Measurements from ENCODE around the gene VAV2. TPM values are rescaled to one million over a fixed set of nuclear protein-coding genes. Genes with fewer than 3 reads are reported as not detected.

Gene VAV2
- total and polyA plus RNA-seq, 2 of the 4 experiments (the other 2 are of a cell fraction): 10.8 to 13.4 TPM

DNA sequence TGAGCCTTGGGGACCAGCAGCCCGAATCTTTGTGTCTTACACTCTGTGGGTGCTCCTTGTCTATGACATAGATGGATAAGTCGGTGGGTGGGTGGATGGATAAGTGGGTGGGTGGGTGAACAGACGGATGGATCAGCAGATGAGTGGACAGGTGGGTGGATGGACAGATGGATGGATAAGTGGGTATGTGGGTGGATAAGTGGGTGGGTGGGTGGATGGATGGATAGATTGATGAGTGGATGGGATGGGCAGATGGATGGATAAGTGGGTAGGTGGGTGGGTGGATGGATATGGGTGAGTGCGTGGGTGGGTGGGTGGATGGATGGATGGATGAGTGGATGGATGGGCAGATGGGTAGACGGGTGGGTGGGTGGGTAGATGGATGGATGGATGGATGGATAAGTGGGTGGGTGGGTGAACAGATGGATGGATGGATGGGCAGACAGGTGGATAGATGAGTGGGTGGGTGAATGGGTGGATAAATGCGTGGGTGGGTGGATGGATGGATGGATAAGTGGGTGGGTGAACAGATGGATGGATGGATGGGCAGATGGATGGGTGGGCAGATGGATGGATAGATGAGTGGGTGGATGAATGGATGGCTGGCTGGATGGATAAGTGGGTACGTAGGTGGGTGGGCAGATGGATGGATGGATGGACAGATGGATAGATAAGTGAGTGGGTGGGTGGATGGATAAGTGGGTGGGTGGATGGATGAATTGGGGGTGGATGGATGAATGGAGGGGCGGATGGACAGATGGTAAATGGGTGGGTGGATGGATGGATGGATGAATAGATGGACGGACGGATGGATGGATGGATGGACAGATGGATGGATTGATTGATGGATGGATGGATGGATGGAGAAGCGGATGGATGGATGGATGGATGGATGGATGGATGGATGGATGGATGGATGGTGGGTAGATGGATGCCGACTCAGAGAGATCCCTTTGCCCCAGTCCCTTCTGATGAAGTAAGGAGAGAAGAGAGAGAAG, 121.2 kb downstream of the VAV2 start:
- Histone ChIP-seq H4K8ac (ENCODE audit: low read depth in 2 of 2, low read length in 2 of 2) (no peak overlapping the region), H2BK20ac (ENCODE audit: low read depth, low read length) (no peak overlapping the region), H3K4ac (ENCODE audit: low read depth, low read length) (no peak overlapping the region), H4K91ac (ENCODE audit: insufficient read depth, low read depth, low read length) (no peak overlapping the region), H2BK15ac (ENCODE audit: low read depth, low read length) (no peak overlapping the region), H3K9me3 (ENCODE audit: control insufficient read depth, insufficient read depth, low read length) (no peaks in the 10 kb centered on the region), H3K4me1 (ENCODE audit: control insufficient read depth, insufficient read depth, low read length) (peaks cover 17% of the 10 kb centered on the region), H3K14ac (replicated peaks; ENCODE audit: low read depth, low read length) (no peak overlapping the region), H2BK120ac (ENCODE audit: low read depth, low read length) (no peak overlapping the region), H3K4me2 (ENCODE audit: low read depth, low read length) (no peak overlapping the region), H3K27ac (ENCODE audit: insufficient read depth, low read length) (no peak overlapping the region), H3K36me3 (ENCODE audit: control insufficient read depth, insufficient read depth, low read length) (no peaks in the 10 kb centered on the region), H3K27me3 (ENCODE audit: control insufficient read depth, insufficient read depth, low read length) (no peaks in the 10 kb centered on the region), H2AK9ac (replicated peaks; ENCODE audit: low read depth, low read length, poor library complexity) (no peak overlapping the region), H3K23ac (ENCODE audit: low read depth, low read length) (no peak overlapping the region), H3K9ac (ENCODE audit: low read depth, low read length) (no peak overlapping the region), H3K56ac (ENCODE audit: extremely low read depth, insufficient read depth, low read length) (no peak overlapping the region), H4K5ac (ENCODE audit: low read depth, low read length) (no peak overlapping the region), H2AK5ac (ENCODE audit: low read depth, low read length) (no peak overlapping the region), H3K79me1 (ENCODE audit: low read depth in 1 of 2, low read length in 2 of 2) (peaks cover 39 to 86% of the 10 kb centered on the region in 2 experiments), H2AFZ (replicated peaks; ENCODE audit: low read length, poor library complexity) (no peak overlapping the region), H4K20me1 (ENCODE audit: insufficient read depth, low read length) (peaks cover 54% of the 10 kb centered on the region), H3K9me1 (ENCODE audit: insufficient read depth, low read length) (peaks cover 23% of the 10 kb centered on the region), H2BK5ac (ENCODE audit: low read depth, low read length, poor library complexity, severe bottlenecking) (peak overlapping the region; percentile 18), H3K18ac (ENCODE audit: low read depth, low read length) (no peak overlapping the region), H3K4me3 (ENCODE audit: insufficient read depth, low read depth, low read length) (no peak overlapping the region)
- in situ Hi-C loops (cut with MboI; ENCODE audit: low sequenced_read_pairs) (no loop called here), intact Hi-C loops (cut with micrococcal nuclease) (no loop called here), dilution Hi-C loops (cut with HindIII; ENCODE audit: low sequenced_read_pairs, unreplicated experiment) (no loop called here)
- 95 to 100% methylated on average over 1 to 6 of the region's 12 CpGs for WGBS, 2 experiments (ENCODE audit: extremely low coverage in 2 of 2, insufficient read length in 1 of 2)
- ATAC-seq (ENCODE audit: low read depth) (no peak), DNase-seq (no peak)
- ChIA-PET CTCF (no interaction called here), POLR2A (ENCODE audit: unreplicated experiment) (no interaction called here)
- BruUV-seq (replicated peaks): no TSS peak
- TF ChIP-seq NFE2L2 (IDR thresholded peaks at IDR 0.05; ENCODE audit: low read depth, low read length) (no peak), CHD1 (IDR thresholded peaks at IDR 0.05; ENCODE audit: low read depth, low read length) (no peak), POLR2A (IDR thresholded peaks at IDR 0.05; ENCODE audit: low read depth, low read length) (no peak), MAFK (IDR thresholded peaks at IDR 0.05; ENCODE audit: low read depth, low read length) (no peak), FOS (IDR thresholded peaks at IDR 0.05; ENCODE audit: low read depth, low read length) (no peak), CEBPB (IDR thresholded peaks at IDR 0.05; ENCODE audit: low read depth, low read length) (no peak), BHLHE40 (IDR thresholded peaks at IDR 0.05; ENCODE audit: low read depth, low read length) (no peak), RAD21 (IDR thresholded peaks at IDR 0.05; ENCODE audit: low read length) (no peak), RCOR1 (IDR thresholded peaks at IDR 0.05; ENCODE audit: insufficient replicate concordance, low read length) (no peak), USF2 (IDR thresholded peaks at IDR 0.05; ENCODE audit: low read depth, low read length) (no peak), MXI1 (IDR thresholded peaks at IDR 0.05; ENCODE audit: borderline replicate concordance, low read depth, low read length) (no peak), RFX5 (IDR thresholded peaks at IDR 0.05; ENCODE audit: low read depth, low read length) (no peak), MAZ (IDR thresholded peaks at IDR 0.05; ENCODE audit: borderline replicate concordance, low read depth, low read length) (no peak)
- TF ChIP-seq, protein P1, sequence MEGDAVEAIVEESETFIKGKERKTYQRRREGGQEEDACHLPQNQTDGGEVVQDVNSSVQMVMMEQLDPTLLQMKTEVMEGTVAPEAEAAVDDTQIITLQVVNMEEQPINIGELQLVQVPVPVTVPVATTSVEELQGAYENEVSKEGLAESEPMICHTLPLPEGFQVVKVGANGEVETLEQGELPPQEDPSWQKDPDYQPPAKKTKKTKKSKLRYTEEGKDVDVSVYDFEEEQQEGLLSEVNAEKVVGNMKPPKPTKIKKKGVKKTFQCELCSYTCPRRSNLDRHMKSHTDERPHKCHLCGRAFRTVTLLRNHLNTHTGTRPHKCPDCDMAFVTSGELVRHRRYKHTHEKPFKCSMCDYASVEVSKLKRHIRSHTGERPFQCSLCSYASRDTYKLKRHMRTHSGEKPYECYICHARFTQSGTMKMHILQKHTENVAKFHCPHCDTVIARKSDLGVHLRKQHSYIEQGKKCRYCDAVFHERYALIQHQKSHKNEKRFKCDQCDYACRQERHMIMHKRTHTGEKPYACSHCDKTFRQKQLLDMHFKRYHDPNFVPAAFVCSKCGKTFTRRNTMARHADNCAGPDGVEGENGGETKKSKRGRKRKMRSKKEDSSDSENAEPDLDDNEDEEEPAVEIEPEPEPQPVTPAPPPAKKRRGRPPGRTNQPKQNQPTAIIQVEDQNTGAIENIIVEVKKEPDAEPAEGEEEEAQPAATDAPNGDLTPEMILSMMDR (conservative IDR thresholded peaks at IDR 0.05; ENCODE audit: low read depth, low read length): no peak
- TF ChIP-seq, protein P2, sequence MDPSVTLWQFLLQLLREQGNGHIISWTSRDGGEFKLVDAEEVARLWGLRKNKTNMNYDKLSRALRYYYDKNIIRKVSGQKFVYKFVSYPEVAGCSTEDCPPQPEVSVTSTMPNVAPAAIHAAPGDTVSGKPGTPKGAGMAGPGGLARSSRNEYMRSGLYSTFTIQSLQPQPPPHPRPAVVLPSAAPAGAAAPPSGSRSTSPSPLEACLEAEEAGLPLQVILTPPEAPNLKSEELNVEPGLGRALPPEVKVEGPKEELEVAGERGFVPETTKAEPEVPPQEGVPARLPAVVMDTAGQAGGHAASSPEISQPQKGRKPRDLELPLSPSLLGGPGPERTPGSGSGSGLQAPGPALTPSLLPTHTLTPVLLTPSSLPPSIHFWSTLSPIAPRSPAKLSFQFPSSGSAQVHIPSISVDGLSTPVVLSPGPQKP (IDR thresholded peaks at IDR 0.05; ENCODE audit: borderline replicate concordance, low read depth, low read length): no peak
